Liver (tissue), 9 donors: ENCODE measurements around the gene MED17. TPM values are rescaled to one million over a fixed set of nuclear protein-coding genes. Genes with fewer than 3 reads are reported as not detected.

Source experiments
- DNase-seq: peaks from one replicate; pipeline ENCODE4 v3.0.0-alpha.2; 2017; ENCODE audit warnings: low spot score
- H3K27ac ChIP-seq, 2 donors: one replicate each; pipeline ENCODE4 v1.7.0; 2013; ENCODE audit warnings: inconsistent platforms in 2 of 2, low read length in 2 of 2, control low read depth in 1 of 2, low read depth in 1 of 2, mild to moderate bottlenecking in 1 of 2
- H3K27me3 ChIP-seq, 4 donors: one replicate each; pipeline versions ENCODE4 v1.6.1 to v1.7.0; 2013; ENCODE audit warnings: low read length in 3 of 4, inconsistent platforms in 1 of 4, mild to moderate bottlenecking in 1 of 4, moderate library complexity in 1 of 4; ENCODE audit not compliant: control insufficient read depth in 4 of 4, insufficient read depth in 4 of 4
- H3K36me3 ChIP-seq, 4 donors: one replicate each; pipeline versions ENCODE4 v1.6.1 to v1.7.0; 2013; ENCODE audit warnings: low read length in 3 of 4, mild to moderate bottlenecking in 3 of 4, low read depth in 1 of 4, moderate library complexity in 1 of 4; ENCODE audit not compliant: control insufficient read depth in 4 of 4, insufficient read depth in 3 of 4
- H3K4me1 ChIP-seq, 4 donors: one replicate each; pipeline versions ENCODE4 v1.6.1 to v1.7.0; 2013; ENCODE audit warnings: low read length in 3 of 4, mild to moderate bottlenecking in 3 of 4, moderate library complexity in 1 of 4; ENCODE audit not compliant: control insufficient read depth in 4 of 4, insufficient read depth in 4 of 4
- H3K4me3 ChIP-seq, 3 donors: one replicate each; pipeline versions ENCODE4 v1.6.1 to v1.7.0; 2013; ENCODE audit warnings: low read length in 3 of 3, control low read depth in 1 of 3, low read depth in 1 of 3, mild to moderate bottlenecking in 1 of 3
- H3K9ac ChIP-seq, 2 donors: one replicate each; pipeline ENCODE4 v1.7.0; 2013; ENCODE audit warnings: low read length in 2 of 2, mild to moderate bottlenecking in 2 of 2, moderate library complexity in 2 of 2, control low read depth in 1 of 2, low read depth in 1 of 2
- H3K9me3 ChIP-seq, 4 donors: one replicate each; pipeline versions ENCODE4 v1.6.1 to v1.7.0; 2013; ENCODE audit warnings: low read length in 3 of 4; ENCODE audit not compliant: control insufficient read depth in 4 of 4
- EGR1 ChIP-seq, 2 donors: IDR thresholded peaks; 2 replicates each; pipeline ENCODE4 v1.6.1; 2016 to 2018; ENCODE audit warnings: antibody characterized with exemption in 2 of 2, low read depth in 2 of 2
- FOXA1 ChIP-seq: IDR thresholded peaks from 2 replicates; pipeline ENCODE4 v1.6.1; 2016; ENCODE audit warnings: antibody characterized with exemption
- FOXA2 ChIP-seq: IDR thresholded peaks from 2 replicates; pipeline ENCODE4 v1.6.1; 2016; ENCODE audit warnings: antibody characterized with exemption
- GABPA ChIP-seq, 2 donors: IDR thresholded peaks in 1 of 2; conservative IDR thresholded peaks in 1 of 2; 2 replicates each; pipeline ENCODE4 v1.6.1; 2016; ENCODE audit warnings: antibody characterized with exemption in 2 of 2, mild to moderate bottlenecking in 1 of 2, moderate library complexity in 1 of 2
- HNF4A ChIP-seq, 2 donors: conservative IDR thresholded peaks; 2 replicates each; pipeline ENCODE4 v1.6.1; 2016; ENCODE audit warnings: antibody characterized with exemption in 2 of 2, mild to moderate bottlenecking in 2 of 2
- HNF4G ChIP-seq: IDR thresholded peaks from 2 replicates; pipeline ENCODE4 v1.6.1; 2016; ENCODE audit warnings: antibody characterized with exemption
- JUND ChIP-seq, 2 donors: IDR thresholded peaks; 2 replicates each; pipeline ENCODE4 v1.6.1; 2016; ENCODE audit warnings: antibody characterized with exemption in 2 of 2
- NR2F2 ChIP-seq: IDR thresholded peaks from 2 replicates; pipeline ENCODE4 v1.6.1; 2016; ENCODE audit warnings: antibody characterized with exemption
- RAD21 ChIP-seq, 2 donors: IDR thresholded peaks; 2 replicates each; pipeline ENCODE4 v1.6.1; 2016; ENCODE audit warnings: antibody characterized with exemption in 2 of 2, mild to moderate bottlenecking in 2 of 2
- REST ChIP-seq: IDR thresholded peaks from 2 replicates; pipeline ENCODE4 v1.6.1; 2016; ENCODE audit warnings: antibody characterized with exemption, mild to moderate bottlenecking
- RXRA ChIP-seq, 2 donors: IDR thresholded peaks; 2 replicates each; pipeline ENCODE4 v1.6.1; 2017 to 2018; ENCODE audit warnings: antibody characterized with exemption in 2 of 2, mild to moderate bottlenecking in 1 of 2
- TAF1 ChIP-seq: conservative IDR thresholded peaks from 2 replicates; pipeline ENCODE4 v1.6.1; 2016; ENCODE audit warnings: antibody characterized with exemption, mild to moderate bottlenecking
- YY1 ChIP-seq: IDR thresholded peaks from 2 replicates; pipeline ENCODE4 v1.6.1; 2016; ENCODE audit warnings: antibody characterized with exemption, mild to moderate bottlenecking
- WGBS: extraction: QIAGEN DNeasy Blood & Tissue Kit; methylation state at CpG from one replicate; pipeline ENCODE4 v1.1.7; 2013; 5-methylcytosine and 5-hydroxymethylcytosine counted together
- polyA plus RNA-seq, 2 donors: library from polyadenylated mRNA; stranded (reverse) in 1 of 2; unstranded in 1 of 2; fragments of 200-250 nt in 1 of 2; fragments of >200 nt in 1 of 2; fragmentation: Nextera tagmentation in 1 of 2; extraction: Ambion mirVana in 1 of 2; gene quantifications; one replicate each; pipeline versions ENCODE4 v1.2.1 to v1.2.3, GENCODE V29; 2013 to 2015
- total RNA-seq, 2 donors: library from RNA; depleted of rRNA; stranded (reverse); fragments of >200 nt; gene quantifications; one replicate each; pipeline ENCODE4 v1.2.3, GENCODE V29; 2014
- TF ChIP-seq, protein P1 (sequence below): fragments of 150-350 bp; IDR thresholded peaks from 2 replicates; pipeline ENCODE4 v1.5.1; 2017; ENCODE audit warnings: improper control_type of control experiment, low read depth, low read length; ENCODE audit not compliant: missing input control
- TF ChIP-seq, protein P2 (sequence below): IDR thresholded peaks from 2 replicates; pipeline ENCODE4 v1.6.1; 2016; ENCODE audit warnings: antibody characterized with exemption
- TF ChIP-seq, protein P3 (sequence below): IDR thresholded peaks from 2 replicates; pipeline ENCODE4 v1.6.1; 2016; ENCODE audit warnings: antibody characterized with exemption
- TF ChIP-seq, protein P4 (sequence below): IDR thresholded peaks from 2 replicates; pipeline ENCODE4 v1.6.1; 2016; ENCODE audit warnings: antibody characterized with exemption
- donor health status: healthy.
- donor health status: healthy.
- donor health status: healthy.
- donor health status: healthy.
- donor health status: healthy.

MED17 gene
- total and polyA plus RNA-seq, 4 donors: 2.8 to 12.7 (median 7.5) TPM

GRCh38 chr11:93823210-93823609, 39.1 kb downstream of the MED17 start:
- H3K4me1 ChIP-seq: no peaks in the 10 kb centered on the region
- TF ChIP-seq GABPA (IDR thresholded peaks at IDR 0.05 in 1 of 2, conservative IDR thresholded peaks at IDR 0.05 in 1 of 2) (no peak), HNF4A (conservative IDR thresholded peaks at IDR 0.05) (no peak), RXRA (IDR thresholded peaks at IDR 0.05) (no peak), TAF1 (no peak), JUND (IDR thresholded peaks at IDR 0.05) (no peak), EGR1 (IDR thresholded peaks at IDR 0.05; ENCODE audit: low read depth in 2 of 2) (no peak), RAD21 (IDR thresholded peaks at IDR 0.05) (no peak), YY1 (no peak), NR2F2 (no peak), FOXA2 (no peak), HNF4G (no peak), REST (no peak)
- TF ChIP-seq, protein P1, sequence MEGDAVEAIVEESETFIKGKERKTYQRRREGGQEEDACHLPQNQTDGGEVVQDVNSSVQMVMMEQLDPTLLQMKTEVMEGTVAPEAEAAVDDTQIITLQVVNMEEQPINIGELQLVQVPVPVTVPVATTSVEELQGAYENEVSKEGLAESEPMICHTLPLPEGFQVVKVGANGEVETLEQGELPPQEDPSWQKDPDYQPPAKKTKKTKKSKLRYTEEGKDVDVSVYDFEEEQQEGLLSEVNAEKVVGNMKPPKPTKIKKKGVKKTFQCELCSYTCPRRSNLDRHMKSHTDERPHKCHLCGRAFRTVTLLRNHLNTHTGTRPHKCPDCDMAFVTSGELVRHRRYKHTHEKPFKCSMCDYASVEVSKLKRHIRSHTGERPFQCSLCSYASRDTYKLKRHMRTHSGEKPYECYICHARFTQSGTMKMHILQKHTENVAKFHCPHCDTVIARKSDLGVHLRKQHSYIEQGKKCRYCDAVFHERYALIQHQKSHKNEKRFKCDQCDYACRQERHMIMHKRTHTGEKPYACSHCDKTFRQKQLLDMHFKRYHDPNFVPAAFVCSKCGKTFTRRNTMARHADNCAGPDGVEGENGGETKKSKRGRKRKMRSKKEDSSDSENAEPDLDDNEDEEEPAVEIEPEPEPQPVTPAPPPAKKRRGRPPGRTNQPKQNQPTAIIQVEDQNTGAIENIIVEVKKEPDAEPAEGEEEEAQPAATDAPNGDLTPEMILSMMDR: no peak
- TF ChIP-seq, protein P2, sequence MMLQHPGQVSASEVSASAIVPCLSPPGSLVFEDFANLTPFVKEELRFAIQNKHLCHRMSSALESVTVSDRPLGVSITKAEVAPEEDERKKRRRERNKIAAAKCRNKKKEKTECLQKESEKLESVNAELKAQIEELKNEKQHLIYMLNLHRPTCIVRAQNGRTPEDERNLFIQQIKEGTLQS: no peak
- TF ChIP-seq, protein P3, sequence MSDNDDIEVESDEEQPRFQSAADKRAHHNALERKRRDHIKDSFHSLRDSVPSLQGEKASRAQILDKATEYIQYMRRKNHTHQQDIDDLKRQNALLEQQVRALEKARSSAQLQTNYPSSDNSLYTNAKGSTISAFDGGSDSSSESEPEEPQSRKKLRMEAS: no peak
- TF ChIP-seq, protein P4, sequence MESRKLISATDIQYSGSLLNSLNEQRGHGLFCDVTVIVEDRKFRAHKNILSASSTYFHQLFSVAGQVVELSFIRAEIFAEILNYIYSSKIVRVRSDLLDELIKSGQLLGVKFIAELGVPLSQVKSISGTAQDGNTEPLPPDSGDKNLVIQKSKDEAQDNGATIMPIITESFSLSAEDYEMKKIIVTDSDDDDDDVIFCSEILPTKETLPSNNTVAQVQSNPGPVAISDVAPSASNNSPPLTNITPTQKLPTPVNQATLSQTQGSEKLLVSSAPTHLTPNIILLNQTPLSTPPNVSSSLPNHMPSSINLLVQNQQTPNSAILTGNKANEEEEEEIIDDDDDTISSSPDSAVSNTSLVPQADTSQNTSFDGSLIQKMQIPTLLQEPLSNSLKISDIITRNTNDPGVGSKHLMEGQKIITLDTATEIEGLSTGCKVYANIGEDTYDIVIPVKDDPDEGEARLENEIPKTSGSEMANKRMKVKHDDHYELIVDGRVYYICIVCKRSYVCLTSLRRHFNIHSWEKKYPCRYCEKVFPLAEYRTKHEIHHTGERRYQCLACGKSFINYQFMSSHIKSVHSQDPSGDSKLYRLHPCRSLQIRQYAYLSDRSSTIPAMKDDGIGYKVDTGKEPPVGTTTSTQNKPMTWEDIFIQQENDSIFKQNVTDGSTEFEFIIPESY: no peak
- no peaks in the 10 kb centered on the region for H3K27me3 ChIP-seq
- H3K4me3 ChIP-seq: no peak overlapping the region
- H3K9me3 ChIP-seq: no peaks in the 10 kb centered on the region
- H3K9ac ChIP-seq: no peak overlapping the region
- DNase-seq: no peak
- WGBS: 96% methylated on average over 4 of the region's 4 CpGs
- no peak overlapping the region for H3K27ac ChIP-seq
- H3K36me3 ChIP-seq: no peaks in the 10 kb centered on the region

DNA sequence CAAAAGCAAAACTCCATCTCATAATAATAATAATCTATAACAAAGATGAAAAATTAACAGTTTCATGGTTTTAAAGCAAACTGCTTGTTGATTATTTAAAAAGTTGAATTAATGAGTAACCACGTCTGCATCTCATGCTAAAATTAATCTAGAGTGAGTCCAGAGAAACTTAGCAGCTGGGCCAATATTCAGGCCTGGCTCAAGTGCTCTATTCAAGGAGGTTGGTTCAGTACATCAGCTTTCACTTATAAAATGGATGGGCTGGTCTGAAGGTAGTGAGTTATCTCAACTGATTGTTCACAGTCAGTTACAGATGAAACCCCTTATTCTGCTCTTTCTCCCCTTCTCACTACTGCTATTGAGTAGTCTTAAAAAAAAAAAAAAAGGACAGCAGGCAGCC, 43.3 kb downstream of the MED17 start:
- H3K9ac ChIP-seq: no peak overlapping the region
- H3K9me3 ChIP-seq: no peaks in the 10 kb centered on the region
- H3K27ac ChIP-seq: no peak overlapping the region
- TF ChIP-seq JUND (IDR thresholded peaks at IDR 0.05) (no peak), FOXA1 (no peak), TAF1 (no peak), REST (no peak), RXRA (IDR thresholded peaks at IDR 0.05) (no peak), RAD21 (IDR thresholded peaks at IDR 0.05) (no peak), YY1 (no peak)
- TF ChIP-seq, protein P1: no peak
- no peaks in the 10 kb centered on the region for H3K36me3 ChIP-seq
- H3K27me3 ChIP-seq: no peaks in the 10 kb centered on the region
- WGBS: 83% methylated on average over 1 of the region's 1 CpG
- H3K4me3 ChIP-seq: no peak overlapping the region
- H3K4me1 ChIP-seq: no peaks in the 10 kb centered on the region
- no peak for DNase-seq
